Ishikawa (cell line): Measurements from ENCODE around the gene PTPN18.

Experiments
- CEBPB ChIP-seq: IDR thresholded peaks from 2 replicates; pipeline ENCODE4 v1.6.1; 2012
- CREB1 ChIP-seq: IDR thresholded peaks from 2 replicates; pipeline ENCODE4 v1.6.1; 2012; ENCODE audit warnings: low read depth
- EGR1 ChIP-seq: IDR thresholded peaks from 2 replicates; pipeline ENCODE4 v1.6.1; 2012
- EP300 ChIP-seq: IDR thresholded peaks from 2 replicates; pipeline ENCODE4 v1.6.1; 2012; ENCODE audit warnings: borderline replicate concordance
- FOXM1 ChIP-seq: IDR thresholded peaks from 2 replicates; pipeline ENCODE4 v1.6.1; 2012; ENCODE audit warnings: low read depth, borderline replicate concordance
- MAX ChIP-seq: IDR thresholded peaks from 2 replicates; pipeline ENCODE4 v1.6.1; 2012
- NFIC ChIP-seq: IDR thresholded peaks from 2 replicates; pipeline ENCODE4 v1.6.1; 2012
- RAD21 ChIP-seq: IDR thresholded peaks from 2 replicates; pipeline ENCODE4 v1.6.1; 2012; ENCODE audit warnings: low read depth
- REST ChIP-seq: IDR thresholded peaks from 2 replicates; pipeline ENCODE4 v1.6.1; 2012; ENCODE audit warnings: low read depth, mild to moderate bottlenecking
- TAF1 ChIP-seq: IDR thresholded peaks from 2 replicates; pipeline ENCODE4 v1.6.1; 2012; ENCODE audit warnings: low read depth, mild to moderate bottlenecking
- TCF12 ChIP-seq: IDR thresholded peaks from 2 replicates; pipeline ENCODE4 v1.6.1; 2012; ENCODE audit warnings: low read depth
- TEAD4 ChIP-seq: IDR thresholded peaks from 2 replicates; pipeline ENCODE4 v1.6.1; 2012
- USF1 ChIP-seq: IDR thresholded peaks from 2 replicates; pipeline ENCODE4 v1.6.1; 2012
- YY1 ChIP-seq: IDR thresholded peaks from 2 replicates; pipeline ENCODE4 v1.6.1; 2012; ENCODE audit warnings: low read depth
- ZBTB7A ChIP-seq: IDR thresholded peaks from 2 replicates; pipeline ENCODE4 v1.6.1; 2012; ENCODE audit warnings: low read depth

The PTPN18 gene

DNA sequence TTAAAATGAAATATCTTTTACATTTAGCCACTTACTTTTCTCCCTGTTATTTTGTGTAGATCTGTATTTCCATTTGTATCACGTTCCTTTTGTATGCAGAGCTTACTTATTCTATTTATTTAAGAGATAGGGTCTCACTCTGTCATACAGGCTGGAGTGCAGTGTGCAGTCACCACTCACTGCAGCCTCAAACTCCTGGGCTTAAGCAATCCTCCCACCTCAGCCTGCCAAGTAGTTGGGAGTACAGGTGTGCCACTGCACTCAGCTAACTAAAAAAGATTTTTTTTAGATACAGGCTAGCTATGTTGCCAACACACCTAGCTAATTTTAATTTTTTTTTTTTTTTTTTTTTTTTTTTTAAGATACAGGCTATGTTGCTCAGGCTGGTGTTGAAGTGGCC is 10.9 kb downstream of the PTPN18 start:
- no peak for TF ChIP-seq YY1

- TF ChIP-seq TCF12 (no peak), TAF1 (no peak), REST (no peak), TEAD4 (no peak), EGR1 (no peak), YY1 (no peak), FOXM1 (no peak), CREB1 (no peak), USF1 (no peak), ZBTB7A (no peak), MAX (no peak), RAD21 (no peak), EP300 (no peak), CEBPB (no peak), NFIC (no peak)
Measured at GRCh38 chr2:130368786-130369185, 12.9 kb downstream of the PTPN18 start.

DNA sequence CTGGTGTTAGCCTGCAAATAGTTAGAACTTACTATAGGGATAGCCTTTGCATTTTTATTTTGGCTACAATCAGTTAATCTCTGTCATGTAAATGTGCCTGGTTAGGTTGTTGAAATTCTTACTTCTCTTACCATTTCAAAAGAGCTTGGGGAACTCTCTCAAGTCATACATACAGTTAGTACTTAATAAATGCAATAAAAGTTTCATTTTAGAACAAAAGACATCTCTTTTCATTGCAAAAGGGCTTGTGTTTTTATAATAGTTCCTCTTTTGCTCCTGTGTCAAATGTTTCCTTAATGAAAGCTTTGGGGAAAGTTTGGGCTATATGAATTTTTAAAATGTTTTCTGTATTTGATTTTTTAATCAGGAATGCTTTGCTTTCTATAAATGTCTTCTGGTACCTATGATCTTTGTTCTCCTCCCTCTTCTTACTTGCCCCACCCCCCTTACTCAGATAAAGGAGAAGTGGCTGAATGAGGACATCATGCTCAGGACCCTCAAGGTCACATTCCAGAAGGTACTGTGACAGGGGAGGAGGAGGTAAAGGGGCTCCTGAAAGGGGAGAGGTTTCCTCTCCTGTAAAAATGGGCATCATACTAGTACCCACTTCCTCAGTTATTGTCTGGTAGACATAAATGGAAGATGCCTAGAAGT is 13.6 kb downstream of the PTPN18 start:
- no peak for TF ChIP-seq YY1
- TF ChIP-seq REST = no peak
- no peak for TF ChIP-seq MAX
- TF ChIP-seq ZBTB7A = no peak

DNA sequence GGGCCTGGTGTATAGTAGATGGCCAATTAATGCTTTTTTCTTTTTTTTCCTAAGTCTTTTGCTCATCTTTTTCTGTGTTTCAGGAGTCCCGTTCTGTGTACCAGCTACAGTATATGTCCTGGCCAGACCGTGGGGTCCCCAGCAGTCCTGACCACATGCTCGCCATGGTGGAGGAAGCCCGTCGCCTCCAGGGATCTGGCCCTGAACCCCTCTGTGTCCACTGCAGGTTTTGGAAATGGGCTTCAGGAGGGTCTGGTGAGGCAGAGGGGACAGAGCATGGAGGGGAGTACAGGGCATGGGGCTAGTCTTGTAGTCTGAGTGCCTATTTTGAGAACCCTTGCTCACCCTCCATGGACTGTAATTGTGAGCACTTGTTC is 14.1 kb downstream of the PTPN18 start:
- TF ChIP-seq TEAD4 = no peak
- no peak for TF ChIP-seq TCF12
- no peak for TF ChIP-seq FOXM1
- TF ChIP-seq USF1 = no peak
- TF ChIP-seq MAX = no peak

DNA sequence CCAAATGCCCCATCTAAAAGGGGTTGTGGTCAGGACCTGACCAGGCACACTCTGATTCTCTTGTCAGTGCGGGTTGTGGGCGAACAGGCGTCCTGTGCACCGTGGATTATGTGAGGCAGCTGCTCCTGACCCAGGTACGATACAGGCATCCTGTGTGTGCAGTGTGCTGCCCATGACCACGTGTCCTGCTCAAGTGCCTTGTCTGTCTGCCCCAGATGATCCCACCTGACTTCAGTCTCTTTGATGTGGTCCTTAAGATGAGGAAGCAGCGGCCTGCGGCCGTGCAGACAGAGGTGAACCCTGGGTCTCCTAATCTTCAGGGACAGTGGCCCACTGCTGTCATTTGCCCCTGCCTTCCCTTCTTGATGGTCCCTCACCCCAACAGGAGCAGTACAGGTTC is 14.6 kb downstream of the PTPN18 start:
- TF ChIP-seq TAF1 (no peak), ZBTB7A (no peak), REST (no peak), TCF12 (no peak), NFIC (no peak), CEBPB (no peak), MAX (no peak), EGR1 (no peak), FOXM1 (no peak), YY1 (no peak), EP300 (no peak), RAD21 (no peak), TEAD4 (no peak), CREB1 (no peak), USF1 (no peak)
